ENCODE results near the gene KCNK3. TPM values are rescaled to one million over a fixed set of nuclear protein-coding genes. Genes with fewer than 3 reads are reported as not detected.

Gene KCNK3
- total RNA-seq (1 to 10 TPM; 1.0 to 2.5 TPM), polyA plus RNA-seq (ENCODE audit: insufficient read depth, low read depth, low replicate concordance) (1.5 TPM)
- long read RNA-seq, donor 1, full-length matches to known transcripts: 23 of 23 reads
- long read RNA-seq, donor 1, partial matches to known transcripts: 0 of 23 reads
- long read RNA-seq, donor 1, other reads (novel, unspliced or antisense): 0 of 23 reads
- long read RNA-seq, donor 2, full-length matches to known transcripts: 17 of 17 reads
- long read RNA-seq, donor 2, partial matches to known transcripts: 0 of 17 reads
- long read RNA-seq, donor 2, other reads (novel, unspliced or antisense): 0 of 17 reads

GRCh38 chr2:26692279-26692896 lies at the start of gene KCNK3:
Gene KCNK3 (plus strand): TSS chr2:26692722. CDS start chr2:26692876, 154 bp downstream.
- DNase-seq: peak; percentile 48
- TF ChIP-seq, protein P1, sequence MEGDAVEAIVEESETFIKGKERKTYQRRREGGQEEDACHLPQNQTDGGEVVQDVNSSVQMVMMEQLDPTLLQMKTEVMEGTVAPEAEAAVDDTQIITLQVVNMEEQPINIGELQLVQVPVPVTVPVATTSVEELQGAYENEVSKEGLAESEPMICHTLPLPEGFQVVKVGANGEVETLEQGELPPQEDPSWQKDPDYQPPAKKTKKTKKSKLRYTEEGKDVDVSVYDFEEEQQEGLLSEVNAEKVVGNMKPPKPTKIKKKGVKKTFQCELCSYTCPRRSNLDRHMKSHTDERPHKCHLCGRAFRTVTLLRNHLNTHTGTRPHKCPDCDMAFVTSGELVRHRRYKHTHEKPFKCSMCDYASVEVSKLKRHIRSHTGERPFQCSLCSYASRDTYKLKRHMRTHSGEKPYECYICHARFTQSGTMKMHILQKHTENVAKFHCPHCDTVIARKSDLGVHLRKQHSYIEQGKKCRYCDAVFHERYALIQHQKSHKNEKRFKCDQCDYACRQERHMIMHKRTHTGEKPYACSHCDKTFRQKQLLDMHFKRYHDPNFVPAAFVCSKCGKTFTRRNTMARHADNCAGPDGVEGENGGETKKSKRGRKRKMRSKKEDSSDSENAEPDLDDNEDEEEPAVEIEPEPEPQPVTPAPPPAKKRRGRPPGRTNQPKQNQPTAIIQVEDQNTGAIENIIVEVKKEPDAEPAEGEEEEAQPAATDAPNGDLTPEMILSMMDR (IDR thresholded peaks at IDR 0.05): no peak
- no peak for TF ChIP-seq POLR2A (IDR thresholded peaks at IDR 0.05)

DNA sequence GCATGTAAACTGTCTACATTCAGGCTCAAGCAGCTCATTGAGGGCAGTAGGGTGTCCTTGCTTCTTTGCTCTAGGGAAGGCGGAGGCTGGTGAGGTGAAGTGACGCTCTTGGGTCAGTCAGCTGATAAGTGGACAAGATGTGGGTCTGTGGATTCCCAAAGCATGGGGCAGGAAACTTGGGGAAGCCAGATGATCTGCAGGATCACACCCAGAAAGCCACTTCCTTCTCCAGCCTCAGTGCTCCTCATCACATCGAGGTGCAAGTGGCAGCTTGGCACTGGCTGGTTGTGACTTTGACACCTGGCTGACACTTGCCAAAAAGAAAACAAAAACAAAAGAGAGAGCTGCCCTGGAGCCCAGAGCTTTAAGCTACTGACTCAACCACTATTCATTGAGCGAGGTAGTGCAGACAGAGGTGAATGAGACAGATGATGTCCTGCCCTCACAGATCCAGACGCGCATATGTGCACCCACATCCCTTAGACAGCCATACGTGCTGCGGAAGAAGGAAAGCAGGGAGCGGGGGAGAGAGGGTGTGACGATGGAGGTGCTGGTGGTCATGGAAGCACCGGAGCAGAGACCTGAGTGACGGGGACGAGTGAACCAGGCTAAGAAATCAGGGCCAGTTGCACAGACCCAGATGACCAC lies 48.2 kb upstream of the KCNK3 start:
- H3K4me3 ChIP-seq: no peak overlapping the region
- H3K27ac ChIP-seq: no peak overlapping the region
- DNase-seq: no peak
- no peaks in the 10 kb centered on the region for H3K4me1 ChIP-seq
- 82 to 87% methylated on average over 13 of the region's 13 CpGs for WGBS, 2 donors
- H3K9me3 ChIP-seq: no peaks in the 10 kb centered on the region
- no peaks in the 10 kb centered on the region for H3K27me3 ChIP-seq
- intact Hi-C loops (cut with DNase I; ENCODE audit: low total_unique reads): no loop called here
- H3K36me3 ChIP-seq (ENCODE audit: low read depth, missing control alignments): no peaks in the 10 kb centered on the region
- TF ChIP-seq POLR2A (IDR thresholded peaks at IDR 0.05): no peak
- TF ChIP-seq, protein P1 (IDR thresholded peaks at IDR 0.05): no peak

More at GRCh38 chr2:26692279-26692896, at the start of gene KCNK3:
- Histone ChIP-seq H3K27me3 (no peaks in the 10 kb centered on the region), H3K4me3 (peak within 1 kb of the TSS; percentile 31 to 58), H3K36me3 (ENCODE audit: low read depth, missing control alignments) (no peaks in the 10 kb centered on the region), H3K27ac (no peak within 1 kb of the TSS), H3K9me3 (no peaks in the 10 kb centered on the region), H3K4me1 (peaks cover 12% of the 10 kb centered on the region)
- intact Hi-C loops (cut with DNase I; ENCODE audit: low total_unique reads): no loop called here
- 1 to 6% methylated on average over 15 to 62 of the region's 64 CpGs for WGBS, 2 donors

GRCh38 chr2:26645762-26646161 lies 46.8 kb upstream of the KCNK3 start:
- Histone ChIP-seq H3K9me3 (no peaks in the 10 kb centered on the region), H3K4me3 (no peak overlapping the region), H3K4me1 (no peaks in the 10 kb centered on the region), H3K27ac (no peak overlapping the region), H3K27me3 (no peaks in the 10 kb centered on the region), H3K36me3 (ENCODE audit: low read depth, missing control alignments) (no peaks in the 10 kb centered on the region)
- intact Hi-C loops (cut with DNase I; ENCODE audit: low total_unique reads): no loop called here
- 87 to 93% methylated on average over 10 of the region's 10 CpGs for WGBS, 2 donors
- DNase-seq: no peak
- TF ChIP-seq POLR2A (IDR thresholded peaks at IDR 0.05): no peak
- TF ChIP-seq, protein P1 (IDR thresholded peaks at IDR 0.05): no peak

GRCh38 chr2:26646986-26647672 lies 45.4 kb upstream of the KCNK3 start:
- H3K4me1 ChIP-seq: no peaks in the 10 kb centered on the region
- no peak overlapping the region for H3K27ac ChIP-seq
- 84 to 89% methylated on average over 4 to 6 of the region's 6 CpGs for WGBS, 2 donors
- no peaks in the 10 kb centered on the region for H3K27me3 ChIP-seq
- H3K9me3 ChIP-seq: no peaks in the 10 kb centered on the region
- H3K36me3 ChIP-seq (ENCODE audit: low read depth, missing control alignments): no peaks in the 10 kb centered on the region
- no peak for DNase-seq
- H3K4me3 ChIP-seq: no peak overlapping the region
- intact Hi-C loops (cut with DNase I; ENCODE audit: low total_unique reads): no loop called here
- TF ChIP-seq, protein P1 (IDR thresholded peaks at IDR 0.05): no peak
- TF ChIP-seq POLR2A (IDR thresholded peaks at IDR 0.05): no peak
